Left renal cortex interstitium (tissue), 4 donors: ENCODE measurements around the gene DTD2. TPM values are rescaled to one million over a fixed set of nuclear protein-coding genes. Genes with fewer than 3 reads are reported as not detected.

Experiments
- DNase-seq, 4 donors: peaks; one replicate each; pipeline ENCODE4 v3.0.0-alpha.2; 2013; ENCODE audit warnings: low read depth in 4 of 4, low spot score in 2 of 4, missing footprints in 1 of 4
- polyA plus RNA-seq, 4 donors: library from polyadenylated mRNA; unstranded; fragments of 120-200 nt; gene quantifications; one replicate each; pipeline ENCODE4 v1.2.1, GENCODE V29; 2013; ENCODE audit not compliant: insufficient read length in 4 of 4

The DTD2 gene
- polyA plus RNA-seq, 4 donors, result 18.3 to 21.5 (median 19.0) TPM

DNA sequence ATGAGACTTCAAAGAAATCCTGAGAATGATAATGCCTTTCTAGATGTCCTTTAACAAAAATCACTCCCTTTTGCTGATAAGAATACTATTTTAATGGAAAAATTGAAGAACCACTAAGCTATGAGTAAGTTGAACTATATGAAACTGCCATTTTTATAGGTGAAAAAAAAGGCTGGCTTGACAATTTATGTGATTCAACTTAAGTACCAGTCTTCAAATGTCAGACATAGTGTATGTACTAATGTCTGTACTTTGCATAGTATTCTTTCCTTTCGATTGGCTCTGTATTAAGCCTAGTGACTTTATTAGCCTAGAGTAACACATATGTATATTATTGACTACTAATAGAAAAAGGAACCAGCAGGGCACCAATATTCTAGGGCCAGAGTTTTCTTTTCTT lies 48.9 kb downstream of the DTD2 start:
- DNase-seq, result no peak

- DNase-seq, result no peak
Observed at GRCh38 chr14:31405599-31406232, 51.6 kb downstream of the DTD2 start.

GRCh38 chr14:31405106-31405505 lies 52.2 kb downstream of the DTD2 start:
- no peak for DNase-seq

GRCh38 chr14:31403707-31404106 lies 53.6 kb downstream of the DTD2 start:
- no peak for DNase-seq

DNA sequence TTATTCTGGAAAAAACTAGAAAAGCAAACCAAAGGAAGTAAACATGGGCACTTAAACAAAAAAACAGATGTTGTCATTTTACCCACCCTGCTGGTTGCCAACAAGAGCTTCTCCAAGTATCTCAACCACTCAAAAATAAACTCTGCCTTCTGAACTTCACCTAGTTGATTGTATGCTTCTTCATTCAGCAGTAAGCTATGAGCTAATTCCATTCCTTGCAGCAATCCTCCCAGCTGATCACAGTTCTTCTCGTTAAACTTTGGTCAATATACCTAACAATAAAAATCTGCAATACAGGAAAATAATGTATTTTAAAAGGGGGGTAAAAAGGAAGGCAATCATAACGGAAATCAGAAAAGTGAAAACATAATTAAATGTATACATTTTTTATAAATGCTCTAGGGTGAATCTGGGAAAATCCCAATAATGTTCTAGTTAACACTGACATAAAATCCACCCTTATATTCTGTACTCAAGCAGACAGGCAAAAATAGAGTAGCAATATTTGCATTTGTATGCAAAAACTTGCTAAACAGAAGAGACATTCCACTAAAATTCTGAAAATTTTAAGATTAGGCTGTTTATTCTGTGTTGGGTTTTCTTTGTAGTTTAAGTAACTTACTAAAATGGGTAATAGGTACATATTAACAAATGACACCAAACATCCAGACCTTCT lies 54.4 kb downstream of the DTD2 start:
- no peak for DNase-seq

DNA sequence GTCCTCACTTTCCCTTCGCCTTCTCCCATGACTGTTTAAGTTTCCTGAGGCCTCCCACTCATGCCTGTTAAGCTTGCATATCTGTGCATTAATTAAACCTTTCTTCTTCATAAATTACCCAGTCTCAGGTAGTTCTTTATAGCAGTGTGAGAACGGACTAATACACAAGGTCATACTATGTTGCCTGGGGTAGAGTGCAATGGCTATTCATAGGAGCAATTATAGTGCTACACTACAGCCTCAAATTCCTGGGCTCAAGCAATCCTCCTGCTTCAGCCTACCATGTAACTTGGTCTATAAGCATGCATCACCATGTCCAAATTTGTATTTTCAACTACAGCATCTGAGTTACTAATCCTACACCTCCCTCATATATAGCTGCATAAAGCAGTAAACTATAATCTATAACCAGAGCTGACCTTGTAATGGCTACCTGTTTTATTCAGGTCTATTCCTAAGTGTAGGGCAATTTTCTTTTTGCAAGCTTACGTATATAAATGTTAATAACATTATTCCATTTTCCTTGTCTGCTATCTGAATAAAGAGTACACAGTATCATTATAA lies 55.9 kb downstream of the DTD2 start:
- no peak for DNase-seq

DNA sequence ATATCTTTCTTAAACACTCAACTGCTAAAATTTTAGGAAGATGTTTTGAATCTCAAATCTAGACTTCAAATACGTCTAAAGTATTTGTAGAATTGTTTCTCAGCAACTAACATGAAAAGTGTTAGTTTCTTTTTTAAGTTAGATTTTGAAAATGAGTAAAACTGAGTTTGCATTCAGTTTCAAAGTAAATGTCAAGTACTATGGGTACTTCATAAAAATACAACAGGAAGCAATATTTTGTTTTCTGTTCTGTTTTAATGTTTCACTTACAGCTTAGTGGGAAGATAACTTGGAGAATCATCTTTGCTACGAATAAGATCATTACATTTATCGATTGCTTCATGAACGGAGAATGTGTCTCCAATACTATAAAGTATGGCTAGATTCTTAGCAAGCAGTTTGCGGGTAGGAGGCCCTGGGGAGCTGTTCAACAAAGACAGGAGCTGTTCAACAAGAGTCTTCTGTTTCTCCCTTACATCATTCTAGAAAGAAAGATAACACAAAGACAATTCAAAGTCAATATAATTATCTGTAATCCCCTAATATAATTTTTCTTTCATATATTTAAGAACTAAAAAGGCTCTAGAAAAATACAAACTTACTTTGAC lies 57.2 kb downstream of the DTD2 start:
- DNase-seq, result no peak

Other genes starting within 250 kb of the DTD2 start
- 100 to 1,000 TPM; 138 to 193 (median 172) TPM for gene HECTD1, start 249.7 kb downstream of the DTD2 start, polyA plus RNA-seq
- 10 to 100 TPM; 16.9 to 19.4 (median 17.8) TPM for gene HEATR5A, start 37.0 kb downstream of the DTD2 start, polyA plus RNA-seq
- gene GPR33, start 30.5 kb upstream of the DTD2 start, polyA plus RNA-seq, result not detected
- gene NUBPL, start 103.9 kb upstream of the DTD2 start, polyA plus RNA-seq, result 10 to 100 TPM; 13.3 to 18.5 (median 15.8) TPM